ENCODE measurements around the gene RHOJ.
A peak's percentile ranks its signal among the peaks of the same experiment; 100 is the strongest.
"Not testable (repeated sequence)": the region's sequence is repeated elsewhere in the genome, so short reads cannot be mapped to it uniquely, and the experiment has no call there.

RHOJ gene

GRCh38 chr14:63300854-63301253 is 96.6 kb downstream of the RHOJ start:
- no peak for DNase-seq

DNA sequence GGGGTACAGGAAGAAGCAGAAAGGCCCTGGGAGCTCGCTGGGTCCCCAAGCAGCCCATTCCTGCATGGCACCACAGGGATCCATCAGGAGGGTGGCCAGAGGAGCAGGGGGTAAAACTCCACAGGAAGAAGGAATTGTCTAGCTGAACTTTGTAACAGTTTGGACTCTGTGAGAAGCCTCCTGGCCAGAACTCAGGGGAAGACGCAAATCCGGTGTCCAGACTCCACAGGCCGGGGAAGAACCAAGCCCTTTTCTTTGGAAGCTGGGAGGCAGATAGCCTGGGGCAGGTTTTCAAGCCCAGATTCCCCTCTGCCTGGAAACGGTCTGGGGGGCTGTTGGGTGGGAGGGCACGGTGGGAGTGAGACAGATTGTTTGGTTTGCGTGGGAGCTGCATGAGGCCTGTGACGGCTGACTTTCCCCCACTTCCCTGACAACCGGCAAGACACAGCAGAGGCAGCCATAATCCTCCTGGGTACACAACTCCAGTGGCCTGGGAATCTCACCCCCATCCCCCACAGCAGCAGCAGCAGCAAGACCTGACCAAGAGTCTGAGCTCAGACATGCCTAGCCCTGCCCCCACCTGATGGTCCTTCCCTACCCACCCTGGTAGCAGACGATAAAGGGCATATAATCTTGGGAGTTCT is 97.8 kb downstream of the RHOJ start:
- DNase-seq: no peak

DNA sequence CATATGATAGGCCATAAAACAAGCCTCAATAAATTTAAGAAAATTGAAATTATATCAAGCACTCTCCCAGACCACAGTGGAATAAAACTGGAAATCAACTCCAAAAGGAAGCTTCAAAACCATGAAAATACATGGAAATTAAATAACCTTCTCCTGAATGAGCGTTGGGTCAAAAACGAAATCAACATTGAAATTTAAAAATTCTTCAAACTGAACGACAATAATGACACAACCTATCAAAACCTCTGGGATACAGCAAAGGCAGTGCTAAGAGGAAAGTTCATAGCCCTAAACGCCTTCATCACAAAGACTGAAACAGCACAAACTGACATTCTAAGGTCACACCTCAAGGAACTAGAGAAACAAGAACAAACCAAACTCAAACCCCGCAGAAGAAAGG is 100.2 kb downstream of the RHOJ start:
- DNase-seq: not testable (repeated sequence)

- DNase-seq: peak; percentile 78
Observed at GRCh38 chr14:63308723-63309317, 104.6 kb downstream of the RHOJ start.

DNA sequence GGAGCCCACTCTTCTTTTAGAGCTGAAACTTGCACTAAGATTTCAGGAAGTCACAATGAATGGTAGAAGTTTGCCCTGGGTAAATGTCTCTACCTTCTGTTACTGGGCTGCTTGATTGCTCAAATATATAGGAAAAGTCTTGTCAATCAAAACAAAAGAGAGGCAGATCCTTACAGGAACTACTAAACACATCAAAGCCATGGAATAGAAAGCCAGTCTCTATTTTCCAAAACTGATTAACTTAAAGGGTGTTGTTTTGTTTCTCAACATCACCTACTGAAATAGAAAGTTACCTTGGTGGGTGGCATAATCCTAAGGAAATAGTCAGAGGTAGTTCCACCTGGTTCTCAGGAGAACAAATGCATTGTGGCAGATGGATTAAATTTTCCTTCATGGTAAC is 114.6 kb downstream of the RHOJ start, which contains the start of gene GPHB5:
TSS of gene GPHB5 (minus strand) at position 101 of the 400 bp plus-strand sequence. CDS start 1,086 bp downstream, outside the sequence.
- DNase-seq: no peak

GRCh38 chr14:63322472-63322871 is 118.2 kb downstream of the RHOJ start:
- DNase-seq: no peak

DNA sequence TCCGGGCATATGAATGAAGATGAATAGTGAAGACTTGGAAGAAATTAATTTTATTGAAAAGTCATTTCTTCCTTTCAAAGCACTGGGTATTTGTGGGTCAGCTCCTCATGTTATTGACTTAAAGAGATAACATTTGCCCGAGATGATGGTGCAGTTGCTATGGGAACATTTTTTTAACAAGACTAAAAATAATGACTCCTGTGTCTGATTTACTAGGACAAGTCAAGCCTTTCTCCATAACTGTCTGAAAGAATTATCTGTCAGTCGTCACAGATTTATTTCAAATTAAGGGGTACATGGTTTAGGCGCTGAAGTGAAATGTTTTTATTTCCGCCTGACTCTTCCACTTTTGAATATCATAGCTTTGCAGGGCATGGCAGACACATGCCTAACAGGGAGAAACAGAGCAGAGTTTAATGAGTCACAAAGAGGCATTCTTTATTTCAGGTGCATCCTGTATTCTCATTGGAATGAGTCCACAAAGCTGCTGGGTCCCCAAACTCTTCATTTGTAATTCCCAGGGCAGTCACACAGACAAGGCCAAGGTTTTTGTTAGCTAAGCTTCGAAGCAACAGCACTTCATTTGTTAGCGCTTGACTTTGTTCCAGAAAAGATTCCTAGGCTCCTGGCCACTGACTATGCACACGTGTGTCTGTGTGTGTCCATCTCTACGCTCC is 118.8 kb downstream of the RHOJ start:
- DNase-seq: no peak

GRCh38 chr14:63326840-63327239 is 122.6 kb downstream of the RHOJ start:
- no peak for DNase-seq

DNA sequence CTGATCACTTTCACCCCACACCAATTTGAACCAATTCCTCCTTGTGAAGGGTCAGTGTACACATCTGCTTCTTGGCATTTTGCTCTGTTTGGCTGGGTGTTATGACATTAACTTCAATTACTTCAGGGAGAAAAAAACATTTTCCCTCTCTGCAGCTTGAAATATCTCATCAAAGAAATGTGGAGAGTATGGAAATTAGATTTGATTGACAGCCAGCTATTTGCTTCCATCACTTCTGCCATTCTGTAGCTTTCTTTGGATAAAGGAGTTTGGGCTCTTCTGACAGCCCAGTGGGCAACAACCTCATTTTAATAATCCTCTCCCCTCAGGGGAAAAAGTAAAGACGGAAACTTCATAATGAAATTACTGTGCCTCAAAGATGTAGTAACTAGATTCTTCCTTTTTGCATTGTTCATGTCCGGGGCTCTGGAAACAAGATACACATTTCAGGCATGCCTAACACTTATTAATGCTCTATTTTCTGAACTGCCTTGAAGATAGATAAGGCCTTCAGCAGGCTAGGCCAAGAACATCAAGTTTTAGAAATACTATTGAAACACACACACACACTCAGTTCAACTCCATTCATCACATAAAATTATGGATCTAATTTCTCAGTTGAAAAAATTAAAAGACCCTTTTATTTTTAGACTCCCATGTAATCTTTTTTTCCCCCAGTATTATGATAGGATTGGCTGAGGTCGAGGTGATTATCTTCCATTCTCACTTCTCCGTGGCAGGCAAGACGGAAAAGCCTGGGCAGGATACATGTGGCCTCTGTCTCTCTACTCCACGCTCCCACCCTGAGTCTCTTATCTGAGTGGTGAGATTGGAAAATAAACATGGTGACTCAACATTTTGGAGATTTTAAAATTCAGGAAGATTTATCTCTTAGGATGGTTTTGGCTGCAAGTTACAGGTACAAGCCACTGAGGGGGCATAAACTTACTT is 124.8 kb downstream of the RHOJ start:
- no peak for DNase-seq

- peak; percentile 89 for DNase-seq
Observed at GRCh38 chr14:63342371-63342770, 138.1 kb downstream of the RHOJ start.

Measured in NCI-H69 (cell line).